Left lung (tissue), 10 donors: ENCODE measurements around the gene FBXO22. TPM values are rescaled to one million over a fixed set of nuclear protein-coding genes. Genes with fewer than 3 reads are reported as not detected.
"Not testable (repeated sequence)": the region's sequence is repeated elsewhere in the genome, so short reads cannot be mapped to it uniquely, and the experiment has no call there.

Source experiments
- ATAC-seq: fragments of 200-7000 bp; cut with Tn5 transposase; one replicate; pipeline ENCODE4 v1.9.1; 2020; ENCODE audit warnings: moderate library complexity
- DNase-seq, 4 donors: peaks; one replicate each; pipeline ENCODE4 v3.0.0-alpha.2; 2013 to 2020
- H3K27ac ChIP-seq, 2 donors: fragments of 200-600 bp; sonication (generic) in 1 of 2; one replicate each; pipeline versions ENCODE4 v1.5.0 to v1.8.0; 2020 to 2021
- H3K27me3 ChIP-seq, 2 donors: fragments of 200-600 bp; sonication (generic) in 1 of 2; one replicate each; pipeline versions ENCODE4 v1.5.0 to v1.8.0; 2020 to 2021
- H3K36me3 ChIP-seq, 2 donors: fragments of 200-600 bp; sonication (generic) in 1 of 2; one replicate each; pipeline versions ENCODE4 v1.5.0 to v1.8.0; 2020 to 2021
- H3K4me1 ChIP-seq, 2 donors: fragments of 200-600 bp; one replicate each; pipeline ENCODE4 v1.8.0; 2021
- H3K4me3 ChIP-seq, 2 donors: fragments of 200-600 bp; sonication (generic) in 1 of 2; one replicate each; pipeline versions ENCODE4 v1.5.0 to v1.8.0; 2020 to 2021; ENCODE audit warnings: mild to moderate bottlenecking in 1 of 2
- H3K9me3 ChIP-seq, 2 donors: fragments of 200-600 bp; sonication (generic) in 1 of 2; one replicate each; pipeline versions ENCODE4 v1.5.0 to v1.8.0; 2020 to 2021
- intact Hi-C, 2 donors: fragments of 100-400 bp; cut with DNase I; formaldehyde crosslinking; loops; one replicate each; pipeline versions ENCODE4 v1.11.2 to v1.14.2; 2022
- polyA plus RNA-seq, 6 donors: library from polyadenylated mRNA; unstranded; fragments of 120-200 nt; gene quantifications; one replicate each; pipeline ENCODE4 v1.2.1, GENCODE V29; 2013; ENCODE audit not compliant: insufficient read length in 6 of 6
- total RNA-seq, 2 donors: library from RNA; stranded (reverse); fragmentation: NEBNext Ultra II Directional; extraction: Animal tissue kit (Norgen Biotek cat#: 25700); gene quantifications; one replicate each; pipeline ENCODE4 v1.2.1, GENCODE V29; 2021
- TF ChIP-seq, protein P1 (sequence below), 2 donors: fragments of 200-600 bp; sonication (generic) in 1 of 2; IDR thresholded peaks; one replicate each; pipeline versions ENCODE4 v1.5.0 to v1.8.0; 2021; ENCODE audit warnings: antibody characterized with exemption in 2 of 2
- donor health status: DM: no; HTN: yes; CAD: no.
- donor health status: DM: no; HTN: no; CAD: no.

FBXO22 gene
- total and polyA plus RNA-seq, 8 donors, result 26.7 to 44.8 (median 37.4) TPM

DNA sequence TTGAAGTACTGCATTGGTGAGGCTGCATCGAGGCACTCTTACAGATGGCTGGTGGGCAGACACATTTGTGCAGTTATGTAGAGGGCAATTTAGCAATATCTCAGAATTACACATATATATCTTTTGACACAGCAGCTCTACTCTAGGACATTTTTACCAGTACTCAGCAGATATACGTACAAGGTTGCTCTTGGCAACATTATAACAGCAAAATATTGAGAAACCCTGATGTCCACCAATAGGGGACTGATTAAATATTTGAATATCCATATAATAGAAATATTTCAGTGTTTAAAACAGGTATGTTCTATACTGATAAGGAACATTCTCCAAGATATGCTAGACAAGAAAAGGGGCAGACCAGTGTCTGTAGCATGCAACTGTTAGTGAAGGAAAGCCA is 7.9 kb upstream of the FBXO22 start:
- H3K36me3 ChIP-seq, result peaks cover 0 to 5% of the 10 kb centered on the region in 2 donors
- peaks cover 0 to 8% of the 10 kb centered on the region in 2 donors for H3K4me1 ChIP-seq
- DNase-seq, result no peak
- TF ChIP-seq, protein P1, sequence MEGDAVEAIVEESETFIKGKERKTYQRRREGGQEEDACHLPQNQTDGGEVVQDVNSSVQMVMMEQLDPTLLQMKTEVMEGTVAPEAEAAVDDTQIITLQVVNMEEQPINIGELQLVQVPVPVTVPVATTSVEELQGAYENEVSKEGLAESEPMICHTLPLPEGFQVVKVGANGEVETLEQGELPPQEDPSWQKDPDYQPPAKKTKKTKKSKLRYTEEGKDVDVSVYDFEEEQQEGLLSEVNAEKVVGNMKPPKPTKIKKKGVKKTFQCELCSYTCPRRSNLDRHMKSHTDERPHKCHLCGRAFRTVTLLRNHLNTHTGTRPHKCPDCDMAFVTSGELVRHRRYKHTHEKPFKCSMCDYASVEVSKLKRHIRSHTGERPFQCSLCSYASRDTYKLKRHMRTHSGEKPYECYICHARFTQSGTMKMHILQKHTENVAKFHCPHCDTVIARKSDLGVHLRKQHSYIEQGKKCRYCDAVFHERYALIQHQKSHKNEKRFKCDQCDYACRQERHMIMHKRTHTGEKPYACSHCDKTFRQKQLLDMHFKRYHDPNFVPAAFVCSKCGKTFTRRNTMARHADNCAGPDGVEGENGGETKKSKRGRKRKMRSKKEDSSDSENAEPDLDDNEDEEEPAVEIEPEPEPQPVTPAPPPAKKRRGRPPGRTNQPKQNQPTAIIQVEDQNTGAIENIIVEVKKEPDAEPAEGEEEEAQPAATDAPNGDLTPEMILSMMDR (IDR thresholded peaks at IDR 0.05), result no peak
- no peak overlapping the region for H3K4me3 ChIP-seq
- ATAC-seq, result no peak
- H3K27ac ChIP-seq, result no peak overlapping the region
- no peaks in the 10 kb centered on the region for H3K27me3 ChIP-seq
- intact Hi-C loops, result no loop called here
- H3K9me3 ChIP-seq, result no peaks in the 10 kb centered on the region

- no peak for DNase-seq
- Histone ChIP-seq H3K27me3 (no peaks in the 10 kb centered on the region), H3K36me3 (peaks cover 0 to 5% of the 10 kb centered on the region in 2 donors), H3K4me1 (peaks cover 0 to 12% of the 10 kb centered on the region in 2 donors), H3K9me3 (no peaks in the 10 kb centered on the region), H3K4me3 (no peak overlapping the region), H3K27ac (no peak overlapping the region)
- ATAC-seq, result no peak
- TF ChIP-seq, protein P1 (IDR thresholded peaks at IDR 0.05), result no peak
- intact Hi-C loops, result no loop called here
Measured at GRCh38 chr15:75900577-75900976, 3.1 kb upstream of the FBXO22 start.

GRCh38 chr15:75902129-75902557 is 1.5 kb upstream of the FBXO22 start:
- intact Hi-C loops, result no loop called here
- ATAC-seq (no peak), DNase-seq (no peak)
- Histone ChIP-seq H3K4me1 (peaks cover 0 to 16% of the 10 kb centered on the region in 2 donors), H3K4me3 (no peak overlapping the region), H3K27ac (no peak overlapping the region), H3K27me3 (no peaks in the 10 kb centered on the region), H3K36me3 (peaks cover 0 to 5% of the 10 kb centered on the region in 2 donors), H3K9me3 (no peaks in the 10 kb centered on the region)
- TF ChIP-seq, protein P1 (IDR thresholded peaks at IDR 0.05), result no peak

- H3K4me3 ChIP-seq, result peak overlapping the region in 1 of 2 donors; percentile 84
- no peak for DNase-seq
- no peak for ATAC-seq
- no peaks in the 10 kb centered on the region for H3K9me3 ChIP-seq
- H3K4me1 ChIP-seq, result peaks cover 0 to 16% of the 10 kb centered on the region in 2 donors
- intact Hi-C loops, result no loop called here
- TF ChIP-seq, protein P1 (IDR thresholded peaks at IDR 0.05), result no peak
- H3K27me3 ChIP-seq, result no peaks in the 10 kb centered on the region
- no peak overlapping the region for H3K27ac ChIP-seq
- peaks cover 0 to 12% of the 10 kb centered on the region in 2 donors for H3K36me3 ChIP-seq
Measured at GRCh38 chr15:75905231-75905630, 1.6 kb downstream of the FBXO22 start.

DNA sequence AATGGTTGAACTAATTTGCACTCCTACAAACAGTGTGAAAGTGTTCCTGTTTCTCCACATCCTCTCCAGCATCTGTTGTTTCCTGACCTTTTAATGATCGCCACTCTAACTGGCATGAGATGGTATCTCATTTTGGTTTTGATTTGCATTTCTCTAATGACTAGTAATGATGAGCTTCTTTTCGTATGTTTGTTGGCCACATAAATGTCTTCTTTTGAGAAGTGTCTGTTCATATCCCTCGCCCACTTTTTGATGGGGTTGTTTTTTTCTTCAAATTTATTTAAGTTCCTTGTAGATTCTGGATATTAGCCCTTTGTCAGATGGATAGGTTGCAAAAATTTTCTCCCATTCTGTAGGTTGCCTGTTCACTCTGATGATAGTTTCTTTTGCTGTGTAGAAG is 6.7 kb downstream of the FBXO22 start:
- ATAC-seq, H3K9me3 ChIP-seq, DNase-seq, H3K27ac ChIP-seq, intact Hi-C loops, H3K27me3 ChIP-seq, H3K4me3 ChIP-seq, H3K4me1 ChIP-seq: not testable (repeated sequence)
- H3K36me3 ChIP-seq, result peaks cover 0 to 40% of the 10 kb centered on the region in 2 donors

GRCh38 chr15:75916978-75917377 is 13.3 kb downstream of the FBXO22 start:
- intact Hi-C loops, result no loop called here
- Histone ChIP-seq H3K36me3 (peaks cover 0 to 65% of the 10 kb centered on the region in 2 donors), H3K4me3 (no peak overlapping the region), H3K27me3 (no peaks in the 10 kb centered on the region), H3K27ac (no peak overlapping the region), H3K9me3 (no peaks in the 10 kb centered on the region), H3K4me1 (peaks cover 0 to under 1% of the 10 kb centered on the region in 2 donors)
- TF ChIP-seq, protein P1 (IDR thresholded peaks at IDR 0.05), result no peak
- ATAC-seq, result no peak
- no peak for DNase-seq
